ENCODE results near the gene UBL7. TPM values are rescaled to one million over a fixed set of nuclear protein-coding genes. Genes with fewer than 3 reads are reported as not detected.
"Not testable (repeated sequence)": the region's sequence is repeated elsewhere in the genome, so short reads cannot be mapped to it uniquely, and the experiment has no call there.

Gene UBL7
- total RNA-seq, 4 donors from 2014 or later: 47.9 to 60.0 (median 52.0) TPM

GRCh38 chr15:74463634-74464033 is 2.7 kb upstream of the UBL7 start:
- H3K27ac ChIP-seq: no peak overlapping the region
- no peaks in the 10 kb centered on the region for H3K9me3 ChIP-seq
- H3K4me1 ChIP-seq: peaks cover 0 to 35% (median 4%) of the 10 kb centered on the region in 3 donors
- no peak overlapping the region for H3K4me3 ChIP-seq
- TF ChIP-seq POLR2A (IDR thresholded peaks at IDR 0.05): no peak
- TF ChIP-seq EP300 (IDR thresholded peaks at IDR 0.05): no peak
- TF ChIP-seq CTCF (IDR thresholded peaks at IDR 0.05): no peak
- no peak for TF ChIP-seq POLR2AphosphoS5 (IDR thresholded peaks at IDR 0.05)
- ATAC-seq: no peak
- H3K27me3 ChIP-seq: no peaks in the 10 kb centered on the region
- H3K36me3 ChIP-seq: peaks cover 0 to 10% of the 10 kb centered on the region in 2 donors

- no peaks in the 10 kb centered on the region for H3K9me3 ChIP-seq
- 32 to 34% methylated on average over 8 of the region's 8 CpGs for WGBS, 2 donors (ENCODE audit: low coverage in 1 of 2)
- H3K36me3 ChIP-seq: peaks cover 0 to 25% of the 10 kb centered on the region in 2 donors
- peak overlapping the region; percentile 75 to 79 for H3K4me3 ChIP-seq
- H3K4me1 ChIP-seq: peaks cover 0 to 35% (median 4%) of the 10 kb centered on the region in 3 donors
- H3K27ac ChIP-seq: peak overlapping the region; percentile 79 to 92 (median 89)
- no peaks in the 10 kb centered on the region for H3K27me3 ChIP-seq
- TF ChIP-seq POLR2A (IDR thresholded peaks at IDR 0.05) (no peak), POLR2AphosphoS5 (IDR thresholded peaks at IDR 0.05) (no peak), EP300 (IDR thresholded peaks at IDR 0.05) (no peak), CTCF (IDR thresholded peaks at IDR 0.05) (no peak)
- no peak for ATAC-seq
Measured at GRCh38 chr15:74461847-74462511, 1.0 kb upstream of the UBL7 start.

GRCh38 chr15:74460298-74460697 is 662 bp downstream of the UBL7 start:
- ATAC-seq: no peak
- WGBS, 2 donors (ENCODE audit: low coverage in 1 of 2): 28 to 39% methylated on average over 2 of the region's 2 CpGs
- peaks cover 0 to 35% (median 4%) of the 10 kb centered on the region in 3 donors for H3K4me1 ChIP-seq
- H3K9me3 ChIP-seq: no peaks in the 10 kb centered on the region
- peak overlapping the region; percentile 75 to 79 for H3K4me3 ChIP-seq
- peak overlapping the region; percentile 69 to 92 (median 89) for H3K27ac ChIP-seq
- H3K27me3 ChIP-seq: no peaks in the 10 kb centered on the region
- no peak for TF ChIP-seq CTCF (IDR thresholded peaks at IDR 0.05)
- no peak for TF ChIP-seq EP300 (IDR thresholded peaks at IDR 0.05)
- TF ChIP-seq POLR2A (IDR thresholded peaks at IDR 0.05): no peak
- no peak for TF ChIP-seq POLR2AphosphoS5 (IDR thresholded peaks at IDR 0.05)
- H3K36me3 ChIP-seq: peaks cover 0 to 34% of the 10 kb centered on the region in 2 donors

GRCh38 chr15:74459798-74460197 is 1.2 kb downstream of the UBL7 start:
- not testable (repeated sequence) for H3K27me3 ChIP-seq, H3K9me3 ChIP-seq, ATAC-seq, H3K27ac ChIP-seq
- WGBS, 2 donors (ENCODE audit: low coverage in 1 of 2): 93 to 95% methylated on average over 8 to 10 of the region's 14 CpGs
- Histone ChIP-seq H3K4me3 (peak overlapping the region in 1 of 2 donors; percentile 75), H3K36me3 (peaks cover 0 to 39% of the 10 kb centered on the region in 2 donors), H3K4me1 (peaks cover 0 to 39% (median 4%) of the 10 kb centered on the region in 3 donors)

- TF ChIP-seq CTCF (IDR thresholded peaks at IDR 0.05): no peak
- no peak for TF ChIP-seq POLR2A (IDR thresholded peaks at IDR 0.05)
- no peak for TF ChIP-seq EP300 (IDR thresholded peaks at IDR 0.05)
- no peak for TF ChIP-seq POLR2AphosphoS5 (IDR thresholded peaks at IDR 0.05)
- 90 to 100% methylated on average over 1 to 3 of the region's 3 CpGs for WGBS, 2 donors (ENCODE audit: low coverage in 1 of 2)
- Histone ChIP-seq H3K36me3 (peaks cover 0 to 52% of the 10 kb centered on the region in 2 donors), H3K4me3 (no peak overlapping the region), H3K27me3 (no peaks in the 10 kb centered on the region), H3K4me1 (peaks cover 0 to 43% (median 4%) of the 10 kb centered on the region in 3 donors), H3K27ac (no peak overlapping the region), H3K9me3 (no peaks in the 10 kb centered on the region)
- ATAC-seq: no peak
Measured at GRCh38 chr15:74458473-74458872, 2.5 kb downstream of the UBL7 start.

GRCh38 chr15:74457036-74457435 is 3.9 kb downstream of the UBL7 start:
- 93 to 94% methylated on average over 7 of the region's 10 CpGs for WGBS, 2 donors (ENCODE audit: low coverage in 1 of 2)
- not testable (repeated sequence) for H3K9me3 ChIP-seq, H3K4me3 ChIP-seq, H3K27me3 ChIP-seq, ATAC-seq, H3K27ac ChIP-seq
- H3K4me1 ChIP-seq: peaks cover 0 to 35% (median 4%) of the 10 kb centered on the region in 3 donors
- H3K36me3 ChIP-seq: peaks cover 0 to 66% of the 10 kb centered on the region in 2 donors

Data from gastroesophageal sphincter (tissue), 4 donors.